ENCODE data around the gene ARHGEF37.
"Not testable (repeated sequence)": the region's sequence is repeated elsewhere in the genome, so short reads cannot be mapped to it uniquely, and the experiment has no call there.

The ARHGEF37 gene

DNA sequence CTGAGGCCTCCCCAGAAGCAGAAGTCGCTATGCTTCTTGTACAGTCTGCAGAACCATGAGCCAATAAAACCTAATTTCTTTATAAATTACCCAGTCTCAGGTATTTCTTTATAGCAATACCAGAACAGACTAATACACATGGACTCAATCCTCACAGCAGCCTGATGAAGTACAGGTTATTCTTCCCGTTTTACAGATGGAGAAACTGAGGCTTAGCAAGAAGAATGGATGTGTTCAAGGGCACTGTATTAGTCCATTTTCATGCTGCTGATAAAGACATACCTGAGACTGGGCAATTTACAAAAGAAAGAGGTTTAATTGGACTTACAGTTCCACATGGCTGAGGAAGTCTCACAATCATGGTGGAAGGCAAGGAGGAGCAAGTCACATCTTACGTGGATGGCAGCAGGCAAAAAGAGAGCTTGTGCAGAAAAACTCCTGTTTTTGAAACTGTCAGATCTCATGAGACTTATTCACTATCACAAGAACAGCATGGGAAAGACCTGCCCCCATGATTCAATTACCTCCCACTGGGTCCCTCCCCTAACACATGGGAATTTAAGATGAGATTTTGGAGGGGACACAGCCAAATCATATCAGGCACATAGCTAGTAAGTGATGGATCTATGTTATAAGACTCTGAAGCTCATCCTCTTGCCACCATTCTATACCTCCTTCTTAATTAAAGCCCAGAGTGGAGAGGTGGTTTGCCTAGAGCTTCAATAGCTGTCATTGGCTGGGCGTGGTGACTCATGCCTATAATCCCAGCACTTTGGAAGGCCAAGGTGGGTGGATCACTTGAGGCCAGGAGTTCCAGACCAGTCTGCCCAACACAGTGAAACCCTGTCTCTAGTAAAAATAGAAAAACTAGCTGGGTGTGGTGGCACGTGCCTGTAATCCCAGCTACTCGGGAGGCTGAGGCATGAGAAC, 67.4 kb downstream of the ARHGEF37 start:
- H3K27me3 Mint-ChIP-seq (ENCODE audit: low read depth); H3K27ac Mint-ChIP-seq; H3K4me3 Mint-ChIP-seq; H3K4me1 Mint-ChIP-seq (ENCODE audit: low read depth); H3K9me3 Mint-ChIP-seq; H3K36me3 Mint-ChIP-seq (ENCODE audit: low read depth): not testable (repeated sequence)

- not testable (repeated sequence) for H3K4me1 Mint-ChIP-seq (ENCODE audit: low read depth); H3K4me3 Mint-ChIP-seq; H3K27me3 Mint-ChIP-seq (ENCODE audit: low read depth)
Observed at GRCh38 chr5:149649730-149650129, 68.4 kb downstream of the ARHGEF37 start.

DNA sequence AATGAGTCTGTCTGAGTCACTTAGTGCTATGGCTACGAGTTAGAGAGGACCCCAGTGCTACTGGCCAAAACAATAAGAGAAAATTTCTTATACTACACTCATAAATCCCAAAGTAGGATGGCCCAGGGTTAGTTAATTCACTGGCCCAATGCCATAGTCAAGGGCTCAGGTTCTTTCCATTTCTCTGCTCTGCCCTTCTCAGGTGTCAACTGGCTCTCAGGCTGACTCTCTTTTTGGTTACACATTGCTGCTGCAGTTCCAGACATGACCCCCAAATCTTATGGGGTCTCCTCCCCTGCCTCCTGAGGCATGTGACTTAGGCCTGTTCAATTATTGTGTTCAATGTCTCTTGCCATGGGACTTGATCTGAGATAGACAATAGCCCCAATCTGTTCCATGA, 70.4 kb downstream of the ARHGEF37 start:
- Mint-ChIP-seq H3K4me1 (ENCODE audit: low read depth) (no peaks in the 10 kb centered on the region), H3K27ac (no peak overlapping the region), H3K4me3 (no peak overlapping the region), H3K9me3 (peaks cover 3% of the 10 kb centered on the region), H3K27me3 (ENCODE audit: low read depth) (no peaks in the 10 kb centered on the region), H3K36me3 (ENCODE audit: low read depth) (no peaks in the 10 kb centered on the region)

More at GRCh38 chr5:149649730-149650129, 68.4 kb downstream of the ARHGEF37 start:
- not testable (repeated sequence) for H3K36me3 Mint-ChIP-seq (ENCODE audit: low read depth); H3K9me3 Mint-ChIP-seq; H3K27ac Mint-ChIP-seq

- Mint-ChIP-seq H3K4me3 (no peak overlapping the region), H3K4me1 (ENCODE audit: low read depth) (no peaks in the 10 kb centered on the region), H3K36me3 (ENCODE audit: low read depth) (no peaks in the 10 kb centered on the region), H3K27ac (no peak overlapping the region), H3K27me3 (ENCODE audit: low read depth) (peaks cover 2% of the 10 kb centered on the region), H3K9me3 (peaks cover 6% of the 10 kb centered on the region)
Observed at GRCh38 chr5:149652697-149653096, 71.4 kb downstream of the ARHGEF37 start.

DNA sequence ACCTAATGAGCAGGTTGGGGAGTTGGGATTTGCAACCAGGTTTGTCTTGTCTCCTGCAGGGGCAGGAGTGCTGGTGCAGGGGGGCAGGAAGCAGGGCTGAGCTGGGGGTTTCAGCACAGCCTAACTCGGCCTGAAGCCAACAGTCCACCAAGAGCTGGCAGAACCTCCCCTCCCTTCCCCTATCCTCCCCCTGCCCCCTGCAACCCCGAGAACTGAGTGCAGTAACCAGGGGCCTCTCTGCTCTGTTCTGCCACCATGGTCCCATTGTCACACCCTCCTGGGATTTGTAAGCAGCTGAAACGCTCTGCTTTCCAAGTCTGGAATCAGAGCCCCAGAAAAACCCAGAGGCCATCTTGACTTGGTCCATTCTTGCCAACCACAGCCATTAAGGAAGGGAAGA, 72.9 kb downstream of the ARHGEF37 start:
- Mint-ChIP-seq H3K4me3 (no peak overlapping the region), H3K4me1 (ENCODE audit: low read depth) (no peaks in the 10 kb centered on the region), H3K36me3 (ENCODE audit: low read depth) (no peaks in the 10 kb centered on the region), H3K9me3 (peaks cover 6% of the 10 kb centered on the region), H3K27ac (peak overlapping the region; percentile 31), H3K27me3 (ENCODE audit: low read depth) (peaks cover 5% of the 10 kb centered on the region)

DNA sequence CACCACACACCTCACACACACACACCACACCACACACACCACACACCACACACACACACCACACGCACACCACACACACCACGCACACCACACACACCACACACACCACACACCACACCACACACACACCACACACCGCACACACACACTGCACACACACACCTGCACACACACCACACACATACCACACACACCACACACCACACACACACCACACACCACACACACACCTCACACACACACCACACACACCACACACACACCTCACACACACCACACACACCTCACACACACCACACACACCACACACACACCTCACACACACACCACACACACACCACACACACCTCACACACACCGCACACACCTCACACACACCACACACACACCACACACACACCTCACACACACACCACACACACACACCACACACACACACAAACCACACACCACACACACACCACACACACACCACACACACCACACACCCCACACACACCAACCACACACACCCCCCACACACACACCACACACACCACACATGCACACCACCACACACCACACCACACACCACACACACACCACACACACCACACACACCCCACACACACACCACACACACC, 73.7 kb downstream of the ARHGEF37 start:
- H3K27me3 Mint-ChIP-seq (ENCODE audit: low read depth): peaks cover 5% of the 10 kb centered on the region
- H3K9me3 Mint-ChIP-seq: peaks cover 6% of the 10 kb centered on the region
- H3K27ac Mint-ChIP-seq: no peak overlapping the region
- no peak overlapping the region for H3K4me3 Mint-ChIP-seq
- H3K36me3 Mint-ChIP-seq (ENCODE audit: low read depth): no peaks in the 10 kb centered on the region
- no peaks in the 10 kb centered on the region for H3K4me1 Mint-ChIP-seq (ENCODE audit: low read depth)

GRCh38 chr5:149656576-149657182, 75.4 kb downstream of the ARHGEF37 start:
- Mint-ChIP-seq H3K4me1 (ENCODE audit: low read depth) (no peaks in the 10 kb centered on the region), H3K27ac (no peak overlapping the region), H3K4me3 (no peak overlapping the region), H3K36me3 (ENCODE audit: low read depth) (no peaks in the 10 kb centered on the region), H3K9me3 (peaks cover 6% of the 10 kb centered on the region), H3K27me3 (ENCODE audit: low read depth) (peaks cover 5% of the 10 kb centered on the region)

DNA sequence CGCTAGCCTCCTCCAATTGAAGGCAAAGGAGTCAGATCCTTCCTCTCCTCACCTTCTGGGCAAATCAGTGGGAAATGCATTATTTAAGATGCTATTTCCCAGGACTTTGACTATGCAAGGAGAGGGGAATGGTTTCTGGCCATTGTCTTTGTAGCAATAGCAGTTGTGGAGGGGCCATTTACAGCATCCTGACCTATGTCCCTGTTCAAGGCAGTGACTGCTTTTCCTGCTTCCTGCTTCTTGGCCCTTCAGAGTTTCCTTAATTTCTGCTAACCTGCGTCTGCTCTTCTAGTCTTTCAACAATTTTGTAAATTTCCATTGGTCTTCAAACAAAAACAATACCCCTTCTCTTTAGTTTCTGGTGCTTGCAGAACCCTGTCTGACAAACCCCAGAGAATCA, 76.0 kb downstream of the ARHGEF37 start:
- H3K9me3 Mint-ChIP-seq: peaks cover 6% of the 10 kb centered on the region
- H3K36me3 Mint-ChIP-seq (ENCODE audit: low read depth): no peaks in the 10 kb centered on the region
- H3K4me3 Mint-ChIP-seq: no peak overlapping the region
- no peaks in the 10 kb centered on the region for H3K4me1 Mint-ChIP-seq (ENCODE audit: low read depth)
- no peak overlapping the region for H3K27ac Mint-ChIP-seq
- peaks cover 5% of the 10 kb centered on the region for H3K27me3 Mint-ChIP-seq (ENCODE audit: low read depth)

DNA sequence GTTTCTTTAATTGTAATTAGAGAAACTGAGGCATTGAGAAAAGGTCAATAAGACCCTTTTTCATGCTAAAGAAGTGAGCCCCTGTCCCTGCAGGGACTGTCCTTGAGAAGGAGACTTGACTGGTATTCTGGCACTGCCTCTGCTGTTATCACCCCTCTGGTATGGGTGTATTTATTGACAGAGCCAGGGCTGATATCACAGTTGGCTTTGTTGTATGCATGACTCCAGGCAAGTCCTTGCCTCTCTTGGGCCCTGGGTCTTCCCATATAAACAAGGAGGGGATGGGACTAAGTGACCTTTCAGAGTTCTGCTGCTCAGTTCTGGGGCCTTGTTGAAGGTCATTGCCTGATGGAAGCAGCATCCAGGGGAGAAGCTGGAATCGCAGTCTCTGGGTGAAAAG, 77.0 kb downstream of the ARHGEF37 start:
- peaks cover 5% of the 10 kb centered on the region for H3K27me3 Mint-ChIP-seq (ENCODE audit: low read depth)
- no peaks in the 10 kb centered on the region for H3K4me1 Mint-ChIP-seq (ENCODE audit: low read depth)
- H3K36me3 Mint-ChIP-seq (ENCODE audit: low read depth): no peaks in the 10 kb centered on the region
- no peak overlapping the region for H3K27ac Mint-ChIP-seq
- H3K9me3 Mint-ChIP-seq: peaks cover 6% of the 10 kb centered on the region
- no peak overlapping the region for H3K4me3 Mint-ChIP-seq

DNA sequence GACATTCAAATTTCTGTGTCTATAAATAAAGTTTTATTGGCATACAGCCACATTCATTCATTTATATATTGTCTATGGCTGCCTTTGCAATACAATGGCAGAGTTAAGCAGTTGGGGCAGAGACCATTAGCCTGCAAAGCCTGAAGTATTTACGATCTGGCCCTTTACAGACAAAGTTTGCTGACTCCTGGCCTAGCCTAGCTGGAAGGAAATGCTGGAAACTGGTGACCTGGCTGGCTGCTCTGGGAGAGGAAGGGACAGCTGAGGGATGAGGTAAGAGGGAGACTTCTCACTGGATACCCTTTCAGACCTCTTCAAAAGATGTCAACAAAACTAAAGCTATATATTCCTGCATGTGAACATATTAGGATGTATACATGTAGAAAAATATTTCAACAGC, 82.8 kb downstream of the ARHGEF37 start:
- Mint-ChIP-seq H3K36me3 (ENCODE audit: low read depth) (no peaks in the 10 kb centered on the region), H3K4me1 (ENCODE audit: low read depth) (peaks cover 3% of the 10 kb centered on the region), H3K27me3 (ENCODE audit: low read depth) (no peaks in the 10 kb centered on the region), H3K4me3 (no peak overlapping the region), H3K27ac (no peak overlapping the region), H3K9me3 (peaks cover 10% of the 10 kb centered on the region)

- peaks cover 10% of the 10 kb centered on the region for H3K9me3 Mint-ChIP-seq
- no peak overlapping the region for H3K27ac Mint-ChIP-seq
- H3K36me3 Mint-ChIP-seq (ENCODE audit: low read depth): no peaks in the 10 kb centered on the region
- peaks cover 3% of the 10 kb centered on the region for H3K4me1 Mint-ChIP-seq (ENCODE audit: low read depth)
- no peak overlapping the region for H3K4me3 Mint-ChIP-seq
- no peaks in the 10 kb centered on the region for H3K27me3 Mint-ChIP-seq (ENCODE audit: low read depth)
Observed at GRCh38 chr5:149664666-149665415, 83.5 kb downstream of the ARHGEF37 start.

DNA sequence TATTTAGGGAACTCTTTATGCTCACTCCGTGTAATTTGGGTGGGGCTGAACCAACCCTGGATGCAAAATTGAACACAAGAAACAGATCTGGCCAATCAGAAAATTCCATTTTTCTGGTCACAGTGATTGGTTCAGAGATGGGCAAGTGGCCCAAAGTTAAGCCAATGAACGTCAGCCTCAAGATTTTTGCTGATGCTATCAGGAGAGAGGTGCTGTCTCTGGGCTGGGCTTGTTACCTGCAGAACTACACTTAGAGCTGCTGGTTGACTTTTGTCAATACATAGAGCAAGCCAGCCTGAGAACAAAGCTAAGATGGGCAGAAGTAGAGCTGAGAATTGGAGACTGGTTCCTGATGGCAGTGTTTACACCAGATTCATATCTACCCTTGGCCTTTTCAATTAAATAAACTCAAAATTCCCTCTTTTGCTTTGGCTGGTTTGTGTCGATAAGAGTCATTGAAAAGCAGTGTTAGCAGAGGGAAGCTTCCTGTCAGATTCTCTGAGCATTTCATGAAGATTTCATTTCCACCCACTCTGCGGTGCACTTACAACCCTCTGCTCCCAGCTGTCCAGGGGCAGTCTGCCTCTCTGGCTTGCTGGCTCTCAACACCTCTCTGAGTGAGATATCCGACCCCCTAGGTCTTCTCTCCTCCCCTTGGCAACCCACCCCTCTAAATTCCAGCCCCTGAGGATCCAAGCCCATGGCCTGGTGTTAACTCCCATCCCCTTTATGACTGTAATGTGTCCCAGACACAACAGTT, 84.3 kb downstream of the ARHGEF37 start:
- Mint-ChIP-seq H3K36me3 (ENCODE audit: low read depth) (no peaks in the 10 kb centered on the region), H3K27ac (no peak overlapping the region), H3K4me1 (ENCODE audit: low read depth) (peaks cover 3% of the 10 kb centered on the region), H3K4me3 (no peak overlapping the region), H3K27me3 (ENCODE audit: low read depth) (no peaks in the 10 kb centered on the region), H3K9me3 (peaks cover 10% of the 10 kb centered on the region)

- no peak overlapping the region for H3K4me3 Mint-ChIP-seq
- H3K27me3 Mint-ChIP-seq (ENCODE audit: low read depth): no peaks in the 10 kb centered on the region
- H3K4me1 Mint-ChIP-seq (ENCODE audit: low read depth): peaks cover 3% of the 10 kb centered on the region
- H3K27ac Mint-ChIP-seq: no peak overlapping the region
- H3K9me3 Mint-ChIP-seq: peaks cover 10% of the 10 kb centered on the region
- no peaks in the 10 kb centered on the region for H3K36me3 Mint-ChIP-seq (ENCODE audit: low read depth)
Observed at GRCh38 chr5:149666212-149666852, 85.0 kb downstream of the ARHGEF37 start.

Data from T-helper 1 cell treated with Interleukin-12 subunit alpha and Interleukin-12 subunit beta and Interleukin-4 antibody, amounts not matched to agents 30 μg/mL and 1 μg/mL, for 36 hours (primary cell).